ENCODE data around the gene FXN.

DNA sequence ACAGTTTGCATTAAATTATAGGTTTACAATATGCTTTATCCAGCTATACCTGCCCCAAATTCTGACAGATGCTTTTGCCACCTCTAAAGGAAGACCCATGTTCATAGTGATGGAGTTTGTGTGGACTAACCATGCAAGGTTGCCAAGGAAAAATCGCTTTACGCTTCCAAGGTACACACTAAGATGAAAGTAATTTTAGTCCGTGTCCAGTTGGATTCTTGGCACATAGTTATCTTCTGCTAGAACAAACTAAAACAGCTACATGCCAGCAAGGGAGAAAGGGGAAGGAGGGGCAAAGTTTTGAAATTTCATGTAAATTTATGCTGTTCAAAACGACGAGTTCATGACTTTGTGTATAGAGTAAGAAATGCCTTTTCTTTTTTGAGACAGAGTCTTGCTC, 41.0 kb downstream of the FXN start:
- no peak for TF ChIP-seq CTCF (conservative IDR thresholded peaks at IDR 0.05; ENCODE audit: low read length)
- TF ChIP-seq EZH2phosphoT487 (IDR thresholded peaks at IDR 0.05; ENCODE audit: borderline replicate concordance): no peak

All from Loucy (cell line).